Lower lobe of right lung (tissue), 2 donors: ENCODE measurements around the gene IGHMBP2. TPM values are rescaled to one million over a fixed set of nuclear protein-coding genes. Genes with fewer than 3 reads are reported as not detected.

Experiments
- ATAC-seq, 2 donors: fragments of 200-7000 bp; cut with Tn5 transposase; one replicate each; pipeline ENCODE4 v1.9.1; 2020 to 2022; ENCODE audit warnings: mild to moderate bottlenecking in 2 of 2, moderate library complexity in 2 of 2
- DNase-seq: peaks from one replicate; pipeline ENCODE4 v3.0.0-alpha.2; 2020
- H3K27ac ChIP-seq: fragments of 200-600 bp; one replicate; pipeline ENCODE4 v1.8.0; 2022
- H3K27me3 ChIP-seq: fragments of 200-600 bp; one replicate; pipeline ENCODE4 v1.8.0; 2022; ENCODE audit warnings: low read depth
- H3K36me3 ChIP-seq: fragments of 200-600 bp; one replicate; pipeline ENCODE4 v1.8.0; 2022; ENCODE audit warnings: mild to moderate bottlenecking
- H3K4me1 ChIP-seq: fragments of 200-600 bp; one replicate; pipeline ENCODE4 v1.8.0; 2022
- H3K4me3 ChIP-seq: fragments of 200-600 bp; one replicate; pipeline ENCODE4 v1.8.0; 2022; ENCODE audit warnings: mild to moderate bottlenecking
- H3K9me3 ChIP-seq: fragments of 200-600 bp; one replicate; pipeline ENCODE4 v1.8.0; 2022
- CTCF ChIP-seq: fragments of 200-600 bp; IDR thresholded peaks from one replicate; pipeline ENCODE4 v1.8.0; 2022; ENCODE audit warnings: antibody characterized with exemption, mild to moderate bottlenecking
- intact Hi-C: fragments of 100-400 bp; cut with DNase I; formaldehyde crosslinking; loops from one replicate; pipeline ENCODE4 v1.11.0; 2022
- total RNA-seq: library from RNA; stranded (reverse); fragmentation: NEBNext Ultra II Directional; extraction: Animal tissue kit (Norgen Biotek cat#: 25700); gene quantifications from one replicate; pipeline ENCODE4 v1.2.1, GENCODE V29; 2021
- donor health status: DM: no; HTN: yes; CAD: no; lungs with severe emphysema.

IGHMBP2 gene
- total RNA-seq, 1 donor from 2014 or later: 18.8 TPM

DNA sequence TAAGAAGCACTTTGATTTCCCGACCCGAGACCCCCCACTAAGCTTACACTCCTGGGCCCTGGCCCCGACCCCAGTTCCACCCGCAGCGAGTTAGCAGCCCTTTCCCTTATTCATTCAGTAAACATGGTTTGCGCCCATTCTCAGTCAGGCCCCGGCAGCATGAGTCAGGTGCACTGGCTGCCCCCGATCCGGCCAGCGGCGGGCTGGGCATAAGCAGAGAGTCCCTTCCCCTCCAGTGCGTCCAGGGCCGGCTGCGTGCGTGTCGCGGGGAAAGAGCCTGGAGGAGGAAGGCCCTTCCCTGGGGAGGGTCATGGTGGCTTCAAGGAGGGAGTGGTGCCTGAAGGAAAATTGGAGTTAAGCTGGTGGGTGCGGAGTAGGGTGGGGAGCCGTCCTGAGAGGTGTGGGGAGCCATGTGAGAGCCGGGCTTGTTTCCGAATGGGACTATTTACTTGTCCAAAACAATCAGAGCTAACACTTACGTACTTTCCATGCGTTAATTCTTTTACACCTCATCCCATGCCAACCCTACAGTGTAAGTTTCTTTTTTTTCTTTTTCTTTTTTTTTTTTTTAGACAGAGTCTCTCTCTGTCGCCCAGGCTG, 657 bp downstream of the IGHMBP2 start:
- peak overlapping the region; percentile 97 for H3K4me3 ChIP-seq
- no peak for TF ChIP-seq CTCF
- no peaks in the 10 kb centered on the region for H3K9me3 ChIP-seq
- peak; percentile 59 for DNase-seq
- no peaks in the 10 kb centered on the region for H3K27me3 ChIP-seq
- H3K27ac ChIP-seq: peak overlapping the region; percentile 85
- intact Hi-C loops: no loop called here
- H3K36me3 ChIP-seq: peaks cover 35% of the 10 kb centered on the region
- H3K4me1 ChIP-seq: peaks cover 25% of the 10 kb centered on the region
- peak; percentile 66 to 78 for ATAC-seq

DNA sequence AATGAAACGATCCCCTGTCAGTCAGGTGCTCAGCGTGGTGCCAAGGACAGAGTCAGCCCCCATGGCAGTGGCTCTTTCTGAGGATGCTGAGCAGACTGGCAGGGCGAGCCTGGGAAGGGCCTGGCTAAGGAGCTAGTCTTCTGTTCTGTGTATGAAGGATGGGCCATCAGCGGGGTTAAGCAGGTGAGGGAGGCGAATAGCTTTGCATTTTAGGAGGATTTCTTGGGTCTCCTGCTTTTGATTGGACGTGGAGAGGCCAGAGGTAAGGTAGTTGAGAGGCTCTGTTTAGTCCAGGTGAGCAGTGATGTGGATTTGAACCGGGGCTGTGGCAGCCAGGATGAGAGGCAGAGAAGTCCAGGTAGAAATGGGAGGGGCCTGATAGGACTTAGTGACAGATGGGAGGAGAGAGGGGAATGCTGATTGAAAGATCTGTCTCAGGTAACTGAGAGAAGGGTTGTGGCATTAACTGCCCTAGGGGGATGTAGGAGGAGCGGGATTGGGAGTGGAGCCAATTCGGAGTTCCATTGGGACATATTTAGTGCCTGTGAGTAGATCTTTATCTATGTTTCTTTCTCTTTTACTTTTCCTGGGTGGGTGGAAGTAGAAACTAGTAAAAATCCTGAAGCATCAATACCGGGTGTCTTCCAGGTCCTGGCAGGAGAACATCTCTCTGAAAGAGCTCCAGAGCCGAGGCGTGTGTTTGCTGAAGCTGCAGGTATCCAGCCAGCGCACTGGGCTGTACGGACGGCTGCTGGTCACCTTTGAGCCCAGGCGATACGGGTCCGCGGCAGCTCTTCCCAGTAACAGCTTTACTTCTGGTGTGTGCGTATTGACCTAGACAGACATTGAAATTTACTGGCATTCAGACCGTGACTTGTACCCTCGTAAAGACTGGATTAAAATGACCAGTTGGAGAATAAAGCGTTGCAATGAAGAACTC, 2.0 kb downstream of the IGHMBP2 start:
- H3K4me3 ChIP-seq: no peak overlapping the region

GRCh38 chr11:68908273-68908672, 4.6 kb downstream of the IGHMBP2 start:
- H3K27me3 ChIP-seq: no peaks in the 10 kb centered on the region
- TF ChIP-seq CTCF: no peak
- H3K27ac ChIP-seq: no peak overlapping the region
- peaks cover 15% of the 10 kb centered on the region for H3K4me1 ChIP-seq
- peaks cover 63% of the 10 kb centered on the region for H3K36me3 ChIP-seq
- ATAC-seq (no peak), DNase-seq (no peak)
- no peak overlapping the region for H3K4me3 ChIP-seq
- no peaks in the 10 kb centered on the region for H3K9me3 ChIP-seq
- intact Hi-C loops: no loop called here

More for the DNA sequence above, 2.0 kb downstream of the IGHMBP2 start:
- no peaks in the 10 kb centered on the region for H3K9me3 ChIP-seq
- ATAC-seq (no peak), DNase-seq (no peak)
- peaks cover 37% of the 10 kb centered on the region for H3K36me3 ChIP-seq
- peaks cover 25% of the 10 kb centered on the region for H3K4me1 ChIP-seq
- H3K27ac ChIP-seq: no peak overlapping the region
- TF ChIP-seq CTCF: no peak
- no peaks in the 10 kb centered on the region for H3K27me3 ChIP-seq
- intact Hi-C loops: no loop called here

GRCh38 chr11:68910965-68911364, 7.3 kb downstream of the IGHMBP2 start:
- no peak overlapping the region for H3K4me3 ChIP-seq
- no peak for DNase-seq
- intact Hi-C loops: no loop called here
- H3K27ac ChIP-seq: no peak overlapping the region
- H3K27me3 ChIP-seq: no peaks in the 10 kb centered on the region
- no peaks in the 10 kb centered on the region for H3K9me3 ChIP-seq
- no peak for ATAC-seq
- H3K4me1 ChIP-seq: peaks cover under 1% of the 10 kb centered on the region
- peaks cover 90% of the 10 kb centered on the region for H3K36me3 ChIP-seq
- TF ChIP-seq CTCF: no peak

DNA sequence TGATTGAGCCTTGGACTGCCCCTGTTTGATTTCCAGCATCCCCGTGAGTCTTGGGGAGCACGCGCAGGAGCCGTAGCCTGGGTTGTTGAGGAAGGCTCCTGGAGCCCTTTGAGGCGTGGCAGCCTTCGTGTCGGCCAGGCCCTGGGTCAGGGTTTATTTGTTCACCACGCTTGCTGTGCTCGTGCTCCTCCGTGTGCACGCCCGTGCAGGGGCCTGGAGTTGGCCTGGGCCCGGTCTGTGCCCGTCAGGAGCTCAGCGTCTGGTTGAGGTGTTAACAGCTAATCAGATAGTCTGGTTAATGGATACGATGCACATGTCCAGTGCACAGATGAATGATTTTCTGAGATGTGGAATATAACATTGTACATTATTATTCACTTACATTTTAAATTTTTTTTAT, 8.0 kb downstream of the IGHMBP2 start:
- intact Hi-C loops: no loop called here
- Histone ChIP-seq H3K9me3 (no peaks in the 10 kb centered on the region), H3K36me3 (peaks cover 98% of the 10 kb centered on the region), H3K27me3 (no peaks in the 10 kb centered on the region), H3K4me3 (no peak overlapping the region), H3K27ac (no peak overlapping the region), H3K4me1 (no peaks in the 10 kb centered on the region)
- no peak for TF ChIP-seq CTCF
- no peak for ATAC-seq
- DNase-seq: peak; percentile 29
